HCT116 (cell line): ENCODE measurements around the gene HLA-DPB1. TPM values are rescaled to one million over a fixed set of nuclear protein-coding genes. Genes with fewer than 3 reads are reported as not detected.

Experiments used
- ATAC-seq: fragments of 200-7000 bp; cut with Tn5 transposase; 2 replicates; pipeline ENCODE4 v1.9.1; 2020; ENCODE audit warnings: mild to moderate bottlenecking, moderate library complexity
- BruUV-seq: library from RNA; stranded (reverse); fragments of 400-500 nt; replicated peaks from 2 replicates; lab custom pipeline; 2021; lab: Mats Ljungman, UMichigan
- CTCF ChIA-PET: fragments of 300-600 bp; sonication (Branson Sonifier 250); formaldehyde crosslinking; loops from one replicate; lab custom pipeline; 2021; ENCODE audit warnings: antibody characterized with exemption; lab: Charles Lee
- POLR2A ChIA-PET: fragments of 300-600, 350-600 bp; sonication (Branson Sonifier 250); formaldehyde crosslinking; loops from one replicate; lab custom pipeline; 2021; ENCODE audit warnings: antibody characterized with exemption; lab: Charles Lee
- RAD21 ChIA-PET, 2 experiments: fragments of 300-600 bp; sonication (Branson Sonifier 250); formaldehyde crosslinking; loops; one replicate each; lab custom pipeline; 2023; ENCODE audit warnings: low total read pairs in 2 of 2; ENCODE audit not compliant: uncharacterized antibody in 2 of 2, unreplicated experiment in 2 of 2, low non-redundant PET in 1 of 2; lab: Charles Lee
- DNase-seq: peaks from one replicate; pipeline ENCODE4 v3.0.0-alpha.2; 2010; ENCODE audit warnings: low read depth, low spot score
- H2AFZ ChIP-seq: fragments of 200-600 bp; shearing (Covaris generic), sonication (generic); 2 replicates; pipeline ENCODE4 v1.6.1; 2017; ENCODE audit warnings: low read depth, mixed run types, mixed read lengths, antibody characterized with exemption, low read length; ENCODE audit not compliant: poor library complexity, severe bottlenecking
- H3K27ac ChIP-seq: 2 replicates; pipeline ENCODE4 v1.5.1; 2012; ENCODE audit warnings: low read depth, low read length
- H3K27me3 ChIP-seq: fragments of 200-600 bp; sonication (generic); 2 replicates; pipeline ENCODE4 v1.6.1; 2016; ENCODE audit warnings: mixed run types, low read length, mixed read lengths; ENCODE audit not compliant: insufficient read depth
- H3K36me3 ChIP-seq, 2 experiments: fragments of 200-500 bp in 1 of 2; fragments of 200-600 bp in 1 of 2; sonication (Bioruptor generic) in 1 of 2; sonication (generic) in 1 of 2; 2 replicates each; pipeline versions ENCODE4 v1.5.1 to v1.6.1; 2014 to 2016; ENCODE audit warnings: low read length in 2 of 2, inconsistent platforms in 1 of 2, mixed read lengths in 1 of 2, mixed run types in 1 of 2; ENCODE audit not compliant: insufficient read depth in 2 of 2, control insufficient read depth in 1 of 2
- H3K4me1 ChIP-seq, 2 experiments: fragments of 200-600 bp in 1 of 2; sonication (generic) in 1 of 2; 2 replicates each; pipeline versions ENCODE4 v1.5.1 to v1.6.1; 2012 to 2017; ENCODE audit warnings: low read length in 2 of 2, inconsistent platforms in 1 of 2, mild to moderate bottlenecking in 1 of 2, mixed read lengths in 1 of 2, mixed run types in 1 of 2, moderate library complexity in 1 of 2; ENCODE audit not compliant: insufficient read depth in 2 of 2, control insufficient read depth in 1 of 2
- H3K4me2 ChIP-seq: fragments of 200-600 bp; sonication (generic); 2 replicates; pipeline ENCODE4 v1.6.1; 2017; ENCODE audit warnings: mixed run types, low read length, mixed read lengths
- H3K4me3 ChIP-seq, 2 experiments: fragments of 200-600 bp in 1 of 2; sonication (generic) in 1 of 2; replicated peaks in 1 of 2; 2 replicates each; pipeline ENCODE4 v1.5.1; 2011 to 2016; ENCODE audit warnings: low read length in 2 of 2, control low read depth in 1 of 2, low read depth in 1 of 2, mild to moderate bottlenecking in 1 of 2, mixed read lengths in 1 of 2, mixed run types in 1 of 2
- H3K79me2 ChIP-seq: fragments of 200-600 bp; sonication (generic); 2 replicates; pipeline ENCODE4 v1.6.1; 2017; ENCODE audit warnings: mild to moderate bottlenecking, mixed run types, low read length, moderate library complexity, mixed read lengths; ENCODE audit not compliant: insufficient read depth
- H3K9ac ChIP-seq: fragments of 200-600 bp; sonication (generic); 2 replicates; pipeline ENCODE4 v1.6.1; 2016; ENCODE audit warnings: low read length, mixed read lengths
- H3K9me2 ChIP-seq: fragments of 200-600 bp; sonication (generic), shearing (Covaris generic); 2 replicates; pipeline ENCODE4 v1.6.1; 2017; ENCODE audit warnings: mixed run types, mild to moderate bottlenecking, moderate library complexity; ENCODE audit not compliant: insufficient read depth
- H3K9me3 ChIP-seq, 2 experiments: fragments of 200-500 bp in 1 of 2; fragments of 200-600 bp in 1 of 2; sonication (Bioruptor generic) in 1 of 2; sonication (generic) in 1 of 2; 2 replicates each; pipeline ENCODE4 v1.6.1; 2014 to 2017; ENCODE audit warnings: low read length in 2 of 2, mixed read lengths in 2 of 2, inconsistent platforms in 1 of 2, low read depth in 1 of 2, mild to moderate bottlenecking in 1 of 2, mixed run types in 1 of 2, moderate library complexity in 1 of 2; ENCODE audit not compliant: control insufficient read depth in 1 of 2, insufficient read depth in 1 of 2
- H4K20me1 ChIP-seq: fragments of 200-600 bp; sonication (generic), shearing (Covaris generic); 2 replicates; pipeline ENCODE4 v1.6.1; 2017; ENCODE audit warnings: mixed run types, mild to moderate bottlenecking, moderate library complexity; ENCODE audit not compliant: insufficient read depth
- CBX3 ChIP-seq: IDR thresholded peaks from 2 replicates; pipeline ENCODE4 v1.6.1; 2012; ENCODE audit warnings: low read depth
- CEBPB ChIP-seq: IDR thresholded peaks from 2 replicates; pipeline ENCODE4 v1.6.1; 2012; ENCODE audit warnings: low read depth
- CTCF ChIP-seq, 3 experiments: fragments of 200-600 bp in 1 of 3; sonication (generic) in 1 of 3; IDR thresholded peaks in 2 of 3; conservative IDR thresholded peaks in 1 of 3; 2 replicates each; pipeline ENCODE4 v1.5.1; 2012 to 2017; ENCODE audit warnings: low read depth in 2 of 3, low read length in 2 of 3, antibody characterized with exemption in 1 of 3, borderline replicate concordance in 1 of 3, control low read depth in 1 of 3, mild to moderate bottlenecking in 1 of 3, mixed read lengths in 1 of 3, mixed run types in 1 of 3, moderate library complexity in 1 of 3; ENCODE audit not compliant: insufficient read depth in 1 of 3
- EGR1 ChIP-seq: IDR thresholded peaks from 2 replicates; pipeline ENCODE4 v1.6.1; 2012; ENCODE audit warnings: low read depth
- ELF1 ChIP-seq: IDR thresholded peaks from 2 replicates; pipeline ENCODE4 v1.6.1; 2012; ENCODE audit warnings: low read depth, borderline replicate concordance
- JUND ChIP-seq: IDR thresholded peaks from 2 replicates; pipeline ENCODE4 v1.6.1; 2012
- POLR2A ChIP-seq: IDR thresholded peaks from 2 replicates; pipeline ENCODE4 v1.7.0; 2011; ENCODE audit warnings: borderline replicate concordance; ENCODE audit not compliant: insufficient read depth, insufficient read length; ENCODE audit errors: extremely low read depth
- SP1 ChIP-seq: IDR thresholded peaks from 2 replicates; pipeline ENCODE4 v1.6.1; 2012; ENCODE audit warnings: low read depth
- SRF ChIP-seq: IDR thresholded peaks from 2 replicates; pipeline ENCODE4 v1.6.1; 2012; ENCODE audit warnings: low read depth
- TCF7L2 ChIP-seq: IDR thresholded peaks from 2 replicates; pipeline ENCODE4 v1.7.0; 2011; ENCODE audit warnings: borderline replicate concordance, inconsistent platforms; ENCODE audit not compliant: insufficient read depth, insufficient read length; ENCODE audit errors: extremely low read depth
- YY1 ChIP-seq: IDR thresholded peaks from 2 replicates; pipeline ENCODE4 v1.6.1; 2011; ENCODE audit warnings: low read length, low read depth, moderate library complexity, mild to moderate bottlenecking; ENCODE audit not compliant: insufficient replicate concordance; ENCODE audit errors: extremely low read depth
- ZFX ChIP-seq: fragments of 450-650 bp; IDR thresholded peaks from 2 replicates; pipeline ENCODE4 v1.6.1; 2017
- intact Hi-C: fragments of 100-400 bp; cut with micrococcal nuclease; formaldehyde crosslinking; loops from 2 replicates; pipeline ENCODE4 v1.10.0; 2022
- total RNA-seq: library from RNA; stranded (reverse); gene quantifications from one replicate; pipeline ENCODE4 v1.2.1, GENCODE V29; 2021; ENCODE audit not compliant: unreplicated experiment
- TF ChIP-seq, protein P1 (sequence below): IDR thresholded peaks from 2 replicates; pipeline ENCODE4 v1.6.1; 2011; ENCODE audit warnings: mild to moderate bottlenecking, low read length, moderate library complexity; ENCODE audit not compliant: insufficient replicate concordance; ENCODE audit errors: extremely low read depth

HLA-DPB1 gene
- total RNA-seq, 1 experiment from 2014 or later, result 1.5 TPM

GRCh38 chr6:33078442-33078841 lies 2.7 kb downstream of the HLA-DPB1 start:
- ChIA-PET CTCF (no interaction called here), RAD21 (no interaction called here), POLR2A (interaction anchor here (0.5 kb wide), 1 partner anchor 180 kb away, joined by 4 read pairs; no protein-coding TSS in a partner anchor)
- Histone ChIP-seq H3K79me2 (no peaks in the 10 kb centered on the region), H2AFZ (no peak overlapping the region), H3K4me2 (no peak overlapping the region), H3K27ac (no peak overlapping the region), H3K4me1 (peaks cover 0 to 6% of the 10 kb centered on the region in 2 experiments; a peak in 1 of 4 replicates), H4K20me1 (no peaks in the 10 kb centered on the region), H3K36me3 (no peaks in the 10 kb centered on the region), H3K9ac (no peak overlapping the region), H3K9me2 (no peaks in the 10 kb centered on the region), H3K4me3 (no peak overlapping the region), H3K9me3 (no peaks in the 10 kb centered on the region), H3K27me3 (no peaks in the 10 kb centered on the region)
- TF ChIP-seq SP1 (no peak), POLR2A (no peak), EGR1 (no peak), YY1 (no peak), CBX3 (no peak), CTCF (IDR thresholded peaks at IDR 0.05 in 2 of 3, conservative IDR thresholded peaks at IDR 0.05 in 1 of 3; ENCODE audit: borderline replicate concordance in 1 of 3, insufficient read depth in 1 of 3, low read depth in 2 of 3, low read length in 2 of 3) (no peak), TCF7L2 (no peak), ELF1 (no peak), CEBPB (no peak), ZFX (no peak), SRF (no peak), JUND (no peak)
- TF ChIP-seq, protein P1, sequence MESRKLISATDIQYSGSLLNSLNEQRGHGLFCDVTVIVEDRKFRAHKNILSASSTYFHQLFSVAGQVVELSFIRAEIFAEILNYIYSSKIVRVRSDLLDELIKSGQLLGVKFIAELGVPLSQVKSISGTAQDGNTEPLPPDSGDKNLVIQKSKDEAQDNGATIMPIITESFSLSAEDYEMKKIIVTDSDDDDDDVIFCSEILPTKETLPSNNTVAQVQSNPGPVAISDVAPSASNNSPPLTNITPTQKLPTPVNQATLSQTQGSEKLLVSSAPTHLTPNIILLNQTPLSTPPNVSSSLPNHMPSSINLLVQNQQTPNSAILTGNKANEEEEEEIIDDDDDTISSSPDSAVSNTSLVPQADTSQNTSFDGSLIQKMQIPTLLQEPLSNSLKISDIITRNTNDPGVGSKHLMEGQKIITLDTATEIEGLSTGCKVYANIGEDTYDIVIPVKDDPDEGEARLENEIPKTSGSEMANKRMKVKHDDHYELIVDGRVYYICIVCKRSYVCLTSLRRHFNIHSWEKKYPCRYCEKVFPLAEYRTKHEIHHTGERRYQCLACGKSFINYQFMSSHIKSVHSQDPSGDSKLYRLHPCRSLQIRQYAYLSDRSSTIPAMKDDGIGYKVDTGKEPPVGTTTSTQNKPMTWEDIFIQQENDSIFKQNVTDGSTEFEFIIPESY, result no peak
- ATAC-seq (no peak), DNase-seq (no peak)
- intact Hi-C loops, result no loop called here
- no TSS peak for BruUV-seq
